CD4-positive, CD25-positive, alpha-beta regulatory T cell (primary cell): ENCODE measurements around the gene ZMPSTE24. TPM values are rescaled to one million over a fixed set of nuclear protein-coding genes. Genes with fewer than 3 reads are reported as not detected.
"Not testable (repeated sequence)": the region's sequence is repeated elsewhere in the genome, so short reads cannot be mapped to it uniquely, and the experiment has no call there.

ENCODE experiments used
- ATAC-seq, 2 donors: fragments of 150-1000 bp; cut with Tn5 transposase; one replicate each; pipeline ENCODE4 v1.10.0; 2021; ENCODE audit warnings: low read depth in 2 of 2, moderate number of reproducible peaks in 2 of 2, moderate library complexity in 1 of 2
- DNase-seq, 3 donors: peaks; one replicate each; pipeline versions ENCODE4 v3.0.0 to v3.0.0-alpha.2; 2012 to 2022; ENCODE audit warnings: mixed read lengths in 1 of 3
- H3K27ac ChIP-seq: one replicate; pipeline ENCODE4 v1.7.0; 2013; ENCODE audit warnings: mild to moderate bottlenecking, low read length; ENCODE audit not compliant: insufficient read depth, poor library complexity, severe bottlenecking
- H3K27me3 ChIP-seq: one replicate; pipeline ENCODE4 v1.7.0; 2013; ENCODE audit warnings: low read length; ENCODE audit not compliant: control insufficient read depth, insufficient read depth
- H3K36me3 ChIP-seq: one replicate; pipeline ENCODE4 v1.7.0; 2013; ENCODE audit warnings: mild to moderate bottlenecking, low read length, moderate library complexity; ENCODE audit not compliant: control insufficient read depth, insufficient read depth
- H3K4me1 ChIP-seq: 2 replicates; pipeline ENCODE4 v1.7.0; 2013; ENCODE audit warnings: mild to moderate bottlenecking, low read length; ENCODE audit not compliant: insufficient read depth, control insufficient read depth, poor library complexity, severe bottlenecking
- H3K4me3 ChIP-seq: one replicate; pipeline ENCODE4 v1.7.0; 2013; ENCODE audit warnings: low read depth, mild to moderate bottlenecking, low read length, moderate library complexity
- H3K9me3 ChIP-seq, 2 experiments: 1 replicate in 1 of 2; 2 replicates in 1 of 2; pipeline ENCODE4 v1.7.0; 2013; ENCODE audit warnings: low read length in 2 of 2, mild to moderate bottlenecking in 1 of 2, moderate library complexity in 1 of 2; ENCODE audit not compliant: control insufficient read depth in 2 of 2
- H3K27ac Mint-ChIP-seq, 3 donors: one replicate each; pipeline ENCODE4 v1.8.0; 2020 to 2022; ENCODE audit warnings: mild to moderate bottlenecking in 3 of 3, mixed read lengths in 3 of 3, moderate library complexity in 2 of 3
- H3K27me3 Mint-ChIP-seq: one replicate; pipeline ENCODE4 v1.8.0; 2022; ENCODE audit warnings: mild to moderate bottlenecking, mixed read lengths
- H3K36me3 Mint-ChIP-seq: one replicate; pipeline ENCODE4 v1.8.0; 2020; ENCODE audit warnings: mixed read lengths
- H3K4me1 Mint-ChIP-seq, 4 donors: one replicate each; pipeline ENCODE4 v1.8.0; 2020 to 2022; ENCODE audit warnings: mixed read lengths in 4 of 4, mild to moderate bottlenecking in 1 of 4
- H3K4me3 Mint-ChIP-seq, 4 donors: one replicate each; pipeline ENCODE4 v1.8.0; 2020 to 2022; ENCODE audit warnings: mild to moderate bottlenecking in 4 of 4, mixed read lengths in 4 of 4, moderate library complexity in 3 of 4
- H3K9me3 Mint-ChIP-seq, 7 donors: one replicate each; pipeline ENCODE4 v1.8.0; 2020 to 2022; ENCODE audit warnings: mixed read lengths in 7 of 7, mild to moderate bottlenecking in 3 of 7, moderate library complexity in 2 of 7
- polyA plus RNA-seq, 4 donors: library from polyadenylated mRNA; unstranded; fragments of 300-500 nt; fragmentation: Illumina TruSeq; gene quantifications; one replicate each; pipeline ENCODE4 v1.2.3, GENCODE V29; 2021
- total RNA-seq: library from RNA; stranded (reverse); gene quantifications from one replicate; pipeline ENCODE4 v1.2.3, GENCODE V29; 2022

Gene ZMPSTE24
- total and polyA plus RNA-seq, 5 donors from 2014 or later: 12.2 to 35.1 (median 31.8) TPM

DNA sequence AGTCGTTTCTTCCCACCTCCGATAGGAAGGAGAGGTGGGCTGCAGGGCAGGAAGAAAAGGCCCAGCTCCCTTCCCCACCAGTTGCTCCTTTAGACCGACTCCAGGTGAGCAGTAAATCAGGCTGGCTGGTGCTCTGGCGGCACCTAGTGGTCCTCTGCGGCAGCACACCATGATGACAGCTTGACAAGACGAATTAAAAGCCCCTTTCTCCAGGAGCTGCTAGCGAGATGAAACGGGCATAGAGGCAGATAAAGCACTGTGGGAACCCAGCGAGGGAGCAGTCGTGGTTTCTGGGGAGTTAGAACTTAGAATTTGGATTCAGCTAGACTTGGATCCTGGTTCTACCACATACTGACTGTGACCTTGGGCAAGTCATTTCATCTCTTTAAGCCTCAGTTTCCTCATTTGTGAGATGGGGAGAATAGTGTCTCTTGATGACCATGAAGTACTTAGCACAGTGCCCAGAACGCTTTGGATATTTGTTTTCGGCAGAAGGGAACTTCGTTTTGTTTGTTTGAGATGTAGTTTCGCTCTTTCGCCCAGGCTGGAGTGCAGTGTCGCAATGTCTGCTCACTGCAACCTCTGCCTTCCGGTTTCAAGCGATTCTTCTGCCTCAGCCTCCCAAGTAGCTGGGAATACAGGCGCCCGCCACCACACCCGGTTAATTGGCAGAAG is 80.8 kb downstream of the ZMPSTE24 start:
- ATAC-seq (peak; percentile 83 to 87), DNase-seq (peak; percentile 78 to 92 (median 87))
- H3K27ac Mint-ChIP-seq: peak overlapping the region; percentile 9 to 77 (median 63)
- no peaks in the 10 kb centered on the region for H3K36me3 Mint-ChIP-seq
- no peaks in the 10 kb centered on the region for H3K27me3 Mint-ChIP-seq
- peak overlapping the region in 3 of 4 donors; percentile 6 to 66 (median 37) for H3K4me3 Mint-ChIP-seq
- Histone ChIP-seq H3K36me3 (no peaks in the 10 kb centered on the region), H3K9me3 (no peaks in the 10 kb centered on the region), H3K4me1 (peaks cover 28% of the 10 kb centered on the region), H3K27me3 (no peaks in the 10 kb centered on the region), H3K4me3 (peak overlapping the region; percentile 73), H3K27ac (no peak overlapping the region)
- peaks cover 0 to 9% (median 0%) of the 10 kb centered on the region in 7 donors for H3K9me3 Mint-ChIP-seq
- peaks cover 14 to 45% (median 38%) of the 10 kb centered on the region in 4 donors for H3K4me1 Mint-ChIP-seq

DNA sequence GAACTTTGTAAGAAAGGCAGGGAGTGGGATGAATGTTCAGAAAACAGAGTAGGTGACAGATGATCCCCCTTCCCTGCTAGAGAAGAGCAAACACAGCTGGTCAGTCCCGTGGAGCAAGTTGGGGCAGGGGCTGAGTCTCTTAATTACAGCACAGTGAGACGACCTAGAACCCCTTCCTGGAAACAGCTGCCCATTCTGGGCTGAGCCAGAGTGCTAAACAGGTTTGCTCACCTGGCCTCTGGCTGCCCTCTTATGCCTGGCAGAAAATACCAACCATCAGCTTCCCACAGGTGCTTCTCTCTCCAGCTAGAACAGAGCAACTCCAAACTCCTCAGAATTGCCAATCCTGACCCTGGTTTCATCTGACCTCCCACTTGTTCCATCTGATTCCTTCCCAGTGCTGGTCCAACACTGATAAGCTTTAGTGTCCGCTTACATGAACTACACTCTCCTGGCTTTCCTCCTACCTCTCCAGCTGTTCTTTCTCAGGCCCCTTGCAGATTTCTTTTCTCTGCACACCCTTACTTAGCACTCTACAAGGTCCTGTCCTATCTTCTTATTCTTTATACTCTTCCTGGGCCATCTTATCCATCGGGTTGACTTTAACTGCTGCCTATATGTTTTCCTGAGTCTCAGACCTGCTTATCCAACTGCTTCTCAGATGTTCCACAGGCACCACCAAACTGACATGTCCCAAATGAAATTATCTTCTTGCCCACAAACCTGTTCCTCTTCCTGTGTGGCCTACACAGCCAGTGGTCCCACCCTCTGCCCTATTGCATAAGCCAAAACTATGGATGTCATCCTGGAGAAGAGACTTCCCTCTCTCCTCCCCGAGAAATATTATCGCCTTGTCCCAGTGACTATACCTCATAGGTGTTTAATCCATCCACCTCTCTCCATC is 81.6 kb downstream of the ZMPSTE24 start:
- Mint-ChIP-seq H3K27me3 (no peaks in the 10 kb centered on the region), H3K4me3 (peak overlapping the region in 1 of 4 donors; percentile 32), H3K27ac (peak overlapping the region in 2 of 3 donors; percentile 63 to 79), H3K9me3 (peaks cover 0 to 9% (median 0%) of the 10 kb centered on the region in 7 donors), H3K4me1 (peaks cover 14 to 53% (median 46%) of the 10 kb centered on the region in 4 donors), H3K36me3 (no peaks in the 10 kb centered on the region)
- no peaks in the 10 kb centered on the region for H3K9me3 ChIP-seq
- H3K36me3 ChIP-seq: no peaks in the 10 kb centered on the region
- no peak overlapping the region for H3K27ac ChIP-seq
- no peaks in the 10 kb centered on the region for H3K27me3 ChIP-seq
- peaks cover 36% of the 10 kb centered on the region for H3K4me1 ChIP-seq
- no peak for DNase-seq
- no peak for ATAC-seq
- no peak overlapping the region for H3K4me3 ChIP-seq

DNA sequence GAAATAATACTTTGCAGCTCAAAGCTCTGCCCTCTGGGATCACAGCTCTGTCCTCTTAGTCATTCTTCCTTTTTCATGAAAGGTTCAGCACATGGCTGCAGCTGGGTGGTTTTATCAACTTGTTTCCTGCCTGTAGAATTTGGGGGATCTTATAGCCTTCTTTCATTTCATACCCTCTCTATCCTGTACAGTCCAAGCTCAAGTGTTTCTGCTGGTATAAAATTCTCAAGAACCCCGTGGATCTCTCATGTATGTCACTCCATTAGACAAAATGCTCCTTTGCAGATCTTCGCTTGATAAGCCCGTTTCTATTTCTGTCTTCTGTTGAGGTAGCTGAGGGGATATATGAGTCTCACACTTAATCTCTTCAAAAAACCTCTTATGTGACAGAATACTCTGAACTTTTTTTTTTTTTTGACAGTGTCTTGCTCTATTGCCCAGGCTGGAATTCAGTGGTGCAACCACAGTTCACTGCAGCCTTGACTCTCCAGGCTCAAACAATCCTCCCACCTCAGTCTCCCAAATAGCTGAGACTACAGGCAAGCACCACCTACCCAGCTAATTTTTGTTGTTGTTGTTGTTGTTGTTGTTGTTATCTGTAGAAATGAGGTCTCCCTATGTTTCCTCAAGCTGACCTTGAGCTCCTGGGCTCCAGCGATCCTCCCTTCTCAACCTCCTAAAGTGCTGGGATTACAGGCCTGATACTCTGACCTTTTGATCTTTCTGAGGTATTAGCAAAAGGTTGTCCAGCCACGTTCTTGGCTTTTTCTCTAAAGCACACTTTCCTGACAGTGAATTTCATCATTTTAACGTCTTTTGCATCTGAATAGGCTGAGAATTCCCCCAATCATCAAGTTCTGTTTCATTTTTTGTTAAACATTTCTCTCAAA is 83.7 kb downstream of the ZMPSTE24 start:
- Histone ChIP-seq H3K36me3 (no peaks in the 10 kb centered on the region), H3K4me1 (peaks cover 40% of the 10 kb centered on the region), H3K4me3 (peak overlapping the region; percentile 52), H3K27me3 (no peaks in the 10 kb centered on the region), H3K9me3 (no peaks in the 10 kb centered on the region), H3K27ac (peak overlapping the region; percentile 71)
- Mint-ChIP-seq H3K27me3 (no peaks in the 10 kb centered on the region), H3K27ac (peak overlapping the region; percentile 87 to 98 (median 92)), H3K9me3 (peaks cover 0 to 9% (median 0%) of the 10 kb centered on the region in 7 donors), H3K36me3 (no peaks in the 10 kb centered on the region), H3K4me1 (peaks cover 14 to 58% (median 52%) of the 10 kb centered on the region in 4 donors), H3K4me3 (peak overlapping the region; percentile 27 to 73 (median 62))
- DNase-seq: peak in 1 of 3 donors; percentile 53
- ATAC-seq: peak in 1 of 2 donors; percentile 26

DNA sequence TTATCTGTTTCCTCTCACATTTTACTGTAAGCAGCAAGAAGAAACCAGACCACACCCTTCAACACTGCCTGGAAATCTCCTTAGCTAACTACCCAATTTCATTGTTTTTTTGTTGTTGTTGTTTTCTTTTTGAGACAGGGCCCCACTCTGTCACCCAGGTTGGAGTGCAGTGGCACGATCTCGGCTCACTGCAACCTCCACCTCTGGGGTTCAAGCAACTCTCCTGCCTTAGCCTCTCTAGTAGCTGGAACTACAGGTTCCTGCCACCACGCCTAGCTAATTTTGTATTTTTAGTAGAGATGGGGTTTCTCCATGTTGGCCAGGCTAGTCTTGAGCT is 84.3 kb downstream of the ZMPSTE24 start:
- H3K4me1 ChIP-seq: peaks cover 40% of the 10 kb centered on the region
- not testable (repeated sequence) for H3K9me3 ChIP-seq, H3K9me3 Mint-ChIP-seq, H3K27me3 Mint-ChIP-seq, H3K27me3 ChIP-seq, H3K36me3 ChIP-seq, H3K36me3 Mint-ChIP-seq
- H3K4me3 ChIP-seq: peak overlapping the region; percentile 52
- peak overlapping the region; percentile 87 to 98 (median 92) for H3K27ac Mint-ChIP-seq
- ATAC-seq: peak; percentile 27 to 33
- peak in 2 of 3 donors; percentile 19 to 65 for DNase-seq
- peaks cover 14 to 58% (median 52%) of the 10 kb centered on the region in 4 donors for H3K4me1 Mint-ChIP-seq
- peak overlapping the region; percentile 71 for H3K27ac ChIP-seq
- peak overlapping the region; percentile 27 to 73 (median 62) for H3K4me3 Mint-ChIP-seq

Other genes starting within 250 kb of the ZMPSTE24 start
- gene CAP1, start 217.5 kb upstream of the ZMPSTE24 start, total RNA-seq: 322 TPM
- 100 to 1,000 TPM; 608 to 806 (median 709) TPM for gene CAP1, start 217.5 kb upstream of the ZMPSTE24 start, polyA plus RNA-seq
- 44.2 TPM for gene PPT1, start 161.0 kb upstream of the ZMPSTE24 start, total RNA-seq
- gene PPT1, start 161.0 kb upstream of the ZMPSTE24 start, polyA plus RNA-seq: 100 to 1,000 TPM; 173 to 219 (median 201) TPM
- gene RLF, start 96.8 kb upstream of the ZMPSTE24 start, total RNA-seq: 36.8 TPM
- gene RLF, start 96.8 kb upstream of the ZMPSTE24 start, polyA plus RNA-seq: 10 to 100 TPM in 1 of 4 donors, 1 to 10 TPM in 3; 7.8 to 12.2 (median 8.9) TPM
- not detected for gene TMCO2, start 10.3 kb upstream of the ZMPSTE24 start, total RNA-seq
- gene TMCO2, start 10.3 kb upstream of the ZMPSTE24 start, polyA plus RNA-seq: not detected
- gene COL9A2, start 59.0 kb downstream of the ZMPSTE24 start, total RNA-seq: 2.9 TPM
- gene COL9A2, start 59.0 kb downstream of the ZMPSTE24 start, polyA plus RNA-seq: 1 to 10 TPM in 1 of 4 donors, under 1 TPM in 3; 0.26 to 1.5 (median 0.50) TPM
- 341 TPM for gene SMAP2, start 115.5 kb downstream of the ZMPSTE24 start, total RNA-seq
- 100 to 1,000 TPM; 297 to 472 (median 407) TPM for gene SMAP2, start 115.5 kb downstream of the ZMPSTE24 start, polyA plus RNA-seq
- 2.1 TPM for gene ZFP69B, start 192.2 kb downstream of the ZMPSTE24 start, total RNA-seq
- gene ZFP69B, start 192.2 kb downstream of the ZMPSTE24 start, polyA plus RNA-seq: 1 to 10 TPM; 1.3 to 2.6 (median 1.8) TPM
- gene ZFP69, start 219.1 kb downstream of the ZMPSTE24 start, total RNA-seq: 3.3 TPM
- gene ZFP69, start 219.1 kb downstream of the ZMPSTE24 start, polyA plus RNA-seq: 1 to 10 TPM; 3.7 to 6.9 (median 4.2) TPM